GM19372 (cell line): ENCODE results near the gene LRATD1.
"Not testable (repeated sequence)": the region's sequence is repeated elsewhere in the genome, so short reads cannot be mapped to it uniquely, and the experiment has no call there.

Experiments
- ATAC-seq: cut with Tn5 transposase; IDR thresholded peaks from one replicate; pipeline ENCODE4 v1.9.1; 2021; ENCODE audit warnings: mild to moderate bottlenecking, low read depth, moderate library complexity; ENCODE audit not compliant: unreplicated experiment

LRATD1 gene, protein sequence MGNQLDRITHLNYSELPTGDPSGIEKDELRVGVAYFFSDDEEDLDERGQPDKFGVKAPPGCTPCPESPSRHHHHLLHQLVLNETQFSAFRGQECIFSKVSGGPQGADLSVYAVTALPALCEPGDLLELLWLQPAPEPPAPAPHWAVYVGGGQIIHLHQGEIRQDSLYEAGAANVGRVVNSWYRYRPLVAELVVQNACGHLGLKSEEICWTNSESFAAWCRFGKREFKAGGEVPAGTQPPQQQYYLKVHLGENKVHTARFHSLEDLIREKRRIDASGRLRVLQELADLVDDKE

DNA sequence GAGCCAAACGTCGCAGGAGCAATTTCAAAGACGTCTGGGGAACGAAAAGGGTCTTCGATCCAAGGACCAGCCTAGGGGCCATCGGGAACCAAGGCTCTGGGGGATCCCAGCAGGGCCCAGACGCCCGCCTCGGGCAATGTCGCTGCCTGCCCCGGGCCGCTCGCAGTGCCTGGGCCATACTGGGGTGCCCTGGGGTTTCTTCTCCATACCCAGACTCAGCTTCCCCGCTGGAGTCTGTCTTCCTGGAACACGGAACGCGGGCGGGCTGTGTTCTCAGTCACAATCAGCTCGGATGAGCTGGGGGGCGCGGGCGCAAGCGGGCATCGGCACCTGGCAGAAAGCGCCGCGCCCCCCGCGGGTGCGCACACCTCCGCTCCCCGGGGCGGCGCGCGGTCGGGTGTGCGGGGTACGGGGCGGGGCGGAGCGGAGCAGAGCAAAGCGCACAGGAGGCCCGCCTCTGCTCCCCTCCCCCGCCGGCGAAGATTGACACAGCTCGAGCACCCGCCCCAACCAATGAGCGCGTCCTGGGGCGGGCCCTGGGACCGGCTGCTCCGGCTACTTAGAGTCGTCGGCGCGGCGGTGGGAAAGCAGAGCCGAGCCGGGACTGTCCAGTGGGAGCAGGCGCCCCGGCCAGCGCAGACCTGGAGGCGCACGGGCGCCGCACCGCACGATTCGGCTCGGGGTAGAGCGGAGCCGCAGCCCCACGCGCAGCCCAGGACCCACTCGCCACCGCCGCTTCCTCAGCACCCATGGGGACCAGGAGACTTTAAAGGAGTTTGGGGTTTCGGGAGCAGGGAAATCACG is at the start of gene LRATD1:
Gene LRATD1 (plus strand): TSS at position 585 of the 804 bp plus-strand sequence. CDS start 1,263 bp downstream, outside the sequence.
- ATAC-seq = no peak

DNA sequence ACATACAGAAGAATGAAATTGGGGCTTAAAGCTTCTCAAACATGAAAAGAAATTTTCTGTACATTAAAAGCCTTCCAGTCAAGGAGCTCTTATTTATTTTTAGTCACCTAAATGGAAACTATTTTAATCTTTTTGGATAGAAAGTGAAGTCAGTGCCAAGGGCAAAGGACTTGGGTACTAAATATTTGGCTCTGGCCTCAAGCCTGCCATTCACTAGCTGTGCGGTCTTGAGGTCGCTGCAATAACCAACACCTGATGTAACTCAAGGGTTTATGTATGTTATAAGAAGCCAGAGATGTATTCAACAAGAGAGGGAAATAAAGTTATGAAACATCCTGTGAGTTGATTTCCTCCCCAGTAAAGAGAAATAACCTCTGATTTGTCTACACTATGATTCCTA is 49.5 kb upstream of the LRATD1 start:
- ATAC-seq = no peak

DNA sequence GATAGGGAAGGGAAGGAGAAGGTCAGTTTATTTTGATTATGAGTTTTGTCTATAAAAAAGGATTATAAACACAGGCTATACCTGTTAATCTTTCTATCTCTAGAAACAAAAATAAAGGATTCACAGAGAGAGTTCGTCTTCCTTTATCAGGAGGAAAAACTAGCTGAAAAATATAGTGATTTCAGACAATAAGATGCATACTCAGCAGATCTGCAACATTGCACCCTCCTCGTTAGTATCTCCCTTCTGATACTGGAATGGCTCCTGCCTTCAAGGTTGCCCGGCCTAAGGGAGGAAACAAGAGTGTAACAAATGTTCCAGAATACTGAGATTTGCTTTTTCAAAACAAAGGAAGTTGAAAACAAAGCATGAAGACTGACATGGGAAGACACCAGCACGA is 48.7 kb upstream of the LRATD1 start:
- ATAC-seq = no peak

DNA sequence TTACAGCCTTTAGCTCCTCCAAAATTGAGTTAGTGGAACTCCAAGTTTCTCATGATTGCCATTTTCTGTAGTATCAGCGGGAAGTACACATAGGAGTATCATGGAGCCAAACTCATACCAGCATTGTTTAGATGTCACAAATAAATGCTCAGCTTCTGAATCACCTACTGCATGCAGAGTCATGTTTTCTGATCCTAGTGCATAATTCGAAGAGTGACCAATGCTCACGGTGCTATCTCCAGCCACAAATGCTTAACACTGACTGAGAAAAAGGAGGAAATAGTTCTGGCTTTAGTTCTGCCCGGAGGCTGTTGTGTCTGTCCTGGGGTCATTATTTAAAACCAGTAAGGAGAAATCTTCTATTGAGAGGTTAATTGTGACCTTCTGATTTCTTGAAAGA is 45.4 kb upstream of the LRATD1 start:
- ATAC-seq = no peak

DNA sequence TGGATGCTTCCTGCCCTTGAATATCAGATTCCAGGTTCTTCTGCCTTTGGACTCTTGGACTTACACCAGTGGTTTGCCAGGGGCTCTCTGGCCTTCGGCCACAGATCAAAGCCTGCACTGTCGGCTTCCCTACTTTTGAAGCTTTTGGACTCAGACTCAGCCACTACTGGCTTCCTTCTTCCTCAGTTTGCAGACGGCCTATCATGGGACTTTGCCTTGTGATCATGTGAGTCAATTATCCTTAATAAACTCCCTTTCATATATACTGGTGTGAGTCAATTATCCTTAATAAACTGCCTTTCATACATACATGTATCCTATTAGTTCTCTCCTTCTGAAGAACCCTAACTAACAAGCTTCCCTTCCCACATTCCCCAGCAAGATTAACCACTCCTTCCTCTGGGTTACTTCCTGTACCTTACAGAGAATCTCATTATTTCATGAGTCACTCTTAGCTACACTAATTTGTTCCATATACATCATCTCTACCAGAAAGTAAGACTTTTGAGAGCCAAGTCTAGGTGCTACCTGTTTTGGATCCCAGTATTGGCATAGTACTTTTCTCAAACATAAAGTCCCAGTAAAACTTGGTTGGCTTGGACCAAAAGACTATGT is 31.3 kb upstream of the LRATD1 start:
- no peak for ATAC-seq

DNA sequence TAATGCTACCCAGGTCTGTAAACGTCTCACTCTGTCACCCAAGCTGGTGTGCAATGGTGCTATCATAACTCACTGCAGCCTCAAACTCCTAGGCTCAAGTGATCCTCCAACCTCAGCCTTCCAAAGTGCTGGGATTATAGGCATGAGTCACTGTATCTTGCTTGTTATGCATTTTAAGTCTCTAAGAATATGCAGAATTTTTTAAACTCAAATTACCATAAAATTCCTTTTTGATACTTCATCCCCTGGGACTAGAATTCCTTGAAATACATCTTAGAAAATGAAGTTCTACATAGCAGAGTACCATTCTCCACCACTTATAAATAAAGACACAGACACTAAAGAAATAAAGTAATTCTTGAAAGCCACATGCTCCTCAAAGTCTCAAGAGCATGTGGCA is 30.2 kb upstream of the LRATD1 start:
- ATAC-seq = no peak

DNA sequence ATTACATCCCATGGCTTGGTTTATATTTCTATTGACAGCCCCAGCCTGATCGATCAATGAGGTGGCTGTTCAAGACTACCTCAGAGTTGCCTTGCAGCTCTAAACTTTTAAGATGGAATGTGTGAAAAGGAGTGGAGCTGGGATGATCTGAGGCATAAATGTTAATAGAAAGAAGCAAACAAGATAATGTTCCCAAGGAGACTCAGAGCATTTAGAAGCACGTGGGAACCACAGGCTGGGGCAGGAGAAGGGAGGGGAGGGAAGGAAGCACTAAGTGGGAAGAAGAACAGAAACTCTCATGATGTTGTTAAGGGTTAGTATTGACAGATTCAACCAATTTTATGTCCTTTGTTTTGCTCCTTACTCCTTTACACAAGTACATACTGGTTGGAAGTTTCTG is 28.8 kb upstream of the LRATD1 start:
- ATAC-seq = no peak

DNA sequence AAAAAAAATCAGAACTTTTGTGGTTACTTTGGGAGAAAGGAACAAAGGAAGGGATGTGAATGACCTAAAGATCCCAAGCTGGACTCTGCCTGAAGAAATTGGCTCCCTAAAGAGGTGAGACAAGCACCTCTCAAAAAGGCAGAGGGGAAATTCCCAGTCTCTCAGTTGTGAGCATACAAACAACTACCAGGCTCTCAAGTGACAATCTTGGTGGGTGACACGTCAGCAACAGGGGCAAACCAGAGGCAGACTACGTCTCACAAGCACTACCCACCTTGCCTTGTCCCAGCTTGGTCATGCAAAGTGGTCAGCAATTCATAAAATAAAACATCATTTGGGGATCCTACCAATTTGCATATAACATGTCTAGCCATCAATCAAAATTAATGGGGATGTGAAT is 24.3 kb upstream of the LRATD1 start:
- no peak for ATAC-seq

DNA sequence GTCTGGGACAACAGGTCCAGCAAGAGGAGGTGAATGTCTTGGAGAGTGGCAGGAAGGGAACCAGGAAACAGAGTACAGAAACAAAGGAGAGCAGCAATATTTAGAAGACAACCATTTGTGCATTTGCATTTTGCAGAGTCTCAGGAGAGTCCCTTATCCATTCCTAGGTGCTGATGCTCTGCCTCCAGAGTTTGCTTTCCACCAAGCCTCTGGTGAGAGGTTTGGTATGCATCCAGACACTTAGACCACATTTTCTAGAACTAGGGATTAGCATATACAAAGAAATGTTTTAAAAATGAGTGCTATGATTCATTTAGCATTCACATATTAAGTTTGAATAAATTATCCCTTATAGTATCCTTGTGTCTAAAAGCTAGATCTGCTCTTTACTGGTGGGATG is 18.5 kb upstream of the LRATD1 start:
- no peak for ATAC-seq

DNA sequence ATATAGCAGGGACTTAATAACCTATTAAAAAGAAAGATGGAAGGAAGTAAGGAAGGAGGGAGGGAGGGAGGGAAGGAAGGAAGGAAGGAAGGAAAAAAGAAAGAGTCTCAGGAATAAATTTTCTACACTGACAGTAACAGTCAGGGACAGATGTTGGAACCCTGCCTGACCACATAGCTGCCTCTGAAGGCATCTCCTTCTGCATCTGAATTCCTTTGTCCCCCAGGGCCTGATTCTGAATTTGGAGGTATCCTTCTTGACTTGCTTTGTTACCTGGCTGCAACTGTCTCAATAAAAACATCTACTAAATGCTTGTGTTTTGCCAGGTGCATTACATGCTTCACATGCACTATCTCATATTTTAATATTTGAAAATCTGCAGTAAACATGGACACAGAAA is 17.4 kb upstream of the LRATD1 start:
- no peak for ATAC-seq

DNA sequence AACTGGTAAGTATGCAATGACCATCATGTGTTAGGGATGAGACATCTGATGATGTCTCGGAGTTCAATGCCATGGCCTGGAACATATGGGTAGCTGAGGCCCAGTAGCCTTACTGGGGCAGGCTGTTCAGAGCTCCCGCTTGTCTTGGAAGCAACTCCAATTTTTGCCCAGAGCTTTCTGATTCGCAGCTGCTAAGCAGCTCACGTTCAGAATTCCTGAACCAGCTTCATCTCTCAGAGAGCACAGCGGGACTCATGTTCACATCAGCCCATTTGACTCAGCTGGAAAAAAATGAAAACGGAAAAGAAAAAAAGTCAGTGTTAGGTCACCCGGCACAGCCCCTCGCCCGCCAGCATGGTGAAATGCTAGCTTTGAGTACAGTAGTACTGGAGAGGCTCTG is 16.8 kb upstream of the LRATD1 start:
- ATAC-seq = no peak

DNA sequence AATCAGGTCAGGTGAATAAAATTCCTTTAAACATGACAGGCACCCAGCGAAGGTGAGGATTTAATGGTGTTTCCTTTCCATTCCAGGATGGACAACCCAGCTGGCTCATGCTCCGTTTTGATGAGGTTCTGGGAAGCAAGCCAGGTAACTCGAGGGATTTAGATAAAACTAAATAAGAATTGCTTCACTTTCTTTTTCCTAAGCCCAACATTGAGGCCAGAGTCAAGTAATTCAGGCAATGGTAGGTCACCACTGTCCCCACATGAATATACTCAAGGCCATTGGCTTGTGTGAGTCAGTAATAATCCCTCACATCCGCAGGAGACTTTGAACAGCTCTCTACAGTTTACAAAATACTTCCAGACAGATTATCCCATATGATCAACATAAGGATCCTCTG is 16.2 kb upstream of the LRATD1 start:
- no peak for ATAC-seq

DNA sequence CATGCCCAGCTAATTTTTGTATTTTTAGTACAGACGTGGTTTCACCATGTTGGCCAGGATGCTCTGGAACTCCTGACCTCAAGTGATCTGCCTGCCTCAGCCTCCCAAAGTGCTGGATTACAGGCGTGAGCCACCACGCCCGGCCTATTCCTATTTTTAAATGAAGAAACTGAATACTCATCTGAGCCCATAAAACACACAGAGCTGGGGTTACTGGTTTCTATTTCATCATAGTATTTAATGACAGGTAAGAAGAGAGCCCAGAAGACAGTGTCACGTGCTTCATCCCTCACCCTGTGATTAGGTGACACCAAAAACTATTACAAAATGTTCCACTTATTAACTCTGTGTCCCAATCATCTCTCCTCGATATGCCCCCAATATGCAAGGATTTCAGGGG is 15.6 kb upstream of the LRATD1 start:
- ATAC-seq = no peak

DNA sequence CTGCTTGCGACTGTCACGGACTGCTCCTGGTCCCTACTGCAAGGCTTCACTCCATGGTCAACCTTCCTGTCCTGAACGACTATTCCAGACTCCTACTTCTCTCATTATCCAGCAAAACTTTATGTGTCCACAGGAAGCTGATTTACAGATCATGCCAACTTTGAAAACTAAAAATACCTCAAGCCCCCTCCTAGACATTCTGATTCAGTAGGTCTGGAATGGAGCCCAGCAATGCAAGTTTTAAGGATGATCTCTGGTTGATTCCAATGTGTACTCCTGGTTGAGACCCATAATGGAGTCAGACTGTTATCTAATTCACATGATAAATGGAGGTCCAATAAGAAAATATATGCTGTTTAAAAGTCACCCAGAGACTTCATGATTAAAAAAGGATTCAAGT is 13.1 kb upstream of the LRATD1 start:
- no peak for ATAC-seq

DNA sequence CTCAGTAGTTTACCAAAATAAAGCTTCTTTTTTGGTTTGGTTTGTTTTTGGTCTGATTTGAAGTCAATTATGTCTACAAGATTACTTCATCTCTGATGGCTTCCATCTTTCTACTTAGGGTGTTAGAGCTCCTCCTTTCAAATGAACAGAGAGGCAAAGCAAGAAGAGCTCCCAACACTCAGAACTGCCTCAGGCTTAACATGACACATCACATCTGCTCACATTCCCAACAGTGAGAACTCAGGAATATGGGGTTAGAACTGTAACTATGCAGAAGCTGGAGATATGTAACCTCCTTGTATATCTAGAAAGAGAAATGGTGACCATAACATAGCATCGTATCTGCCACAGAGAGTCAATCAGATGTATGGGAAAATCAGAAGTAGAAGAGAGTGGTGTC is 11.4 kb upstream of the LRATD1 start:
- no peak for ATAC-seq

DNA sequence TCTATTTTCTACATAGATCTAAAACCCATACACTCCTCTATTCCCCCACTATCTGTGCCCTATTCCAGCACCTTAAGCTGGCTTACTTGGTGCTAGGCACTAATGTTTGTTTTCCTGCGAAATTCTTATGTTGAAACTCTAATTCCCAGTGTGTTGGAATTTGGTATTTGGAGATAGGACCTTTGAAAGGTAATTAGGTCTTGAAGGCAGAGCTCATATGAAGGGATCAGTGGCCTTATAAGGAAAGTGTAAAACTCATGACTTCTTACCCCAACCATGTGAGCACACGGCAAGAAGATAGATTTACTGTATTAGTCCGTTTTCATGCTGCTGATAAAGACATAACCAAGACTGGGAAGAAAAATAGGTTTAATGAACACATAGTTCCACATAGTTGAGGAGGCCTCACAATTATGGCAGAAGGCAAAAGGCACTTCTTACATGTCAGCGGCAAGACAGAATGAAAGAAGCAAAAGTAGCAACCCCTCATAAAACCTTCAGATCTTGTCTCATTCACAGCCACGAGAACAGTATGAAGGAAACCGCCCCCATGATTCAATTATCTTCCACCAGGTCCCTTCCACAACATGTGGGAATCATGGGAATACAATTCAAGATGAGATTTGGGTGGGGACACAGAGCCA is 10.5 kb upstream of the LRATD1 start:
- no peak for ATAC-seq

DNA sequence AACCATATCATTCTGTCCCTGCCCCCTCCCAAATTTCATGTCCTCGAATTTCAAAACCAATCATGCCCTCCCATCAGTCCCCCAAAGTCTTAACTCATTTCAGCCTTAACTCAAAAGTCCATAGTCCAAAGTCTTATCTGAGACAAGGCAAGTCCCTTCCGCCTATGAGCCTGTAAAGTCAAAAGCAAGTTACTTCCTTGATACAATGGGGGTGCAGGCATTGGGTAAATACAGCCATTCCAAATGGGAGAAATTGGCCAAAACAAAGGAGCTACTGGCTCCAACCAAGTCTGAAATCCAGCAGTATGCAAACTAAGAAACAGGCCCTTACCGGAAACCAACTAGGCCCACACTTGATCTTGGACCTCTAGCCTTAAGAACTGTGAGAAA is 10.0 kb upstream of the LRATD1 start:
- not testable (repeated sequence) for ATAC-seq

DNA sequence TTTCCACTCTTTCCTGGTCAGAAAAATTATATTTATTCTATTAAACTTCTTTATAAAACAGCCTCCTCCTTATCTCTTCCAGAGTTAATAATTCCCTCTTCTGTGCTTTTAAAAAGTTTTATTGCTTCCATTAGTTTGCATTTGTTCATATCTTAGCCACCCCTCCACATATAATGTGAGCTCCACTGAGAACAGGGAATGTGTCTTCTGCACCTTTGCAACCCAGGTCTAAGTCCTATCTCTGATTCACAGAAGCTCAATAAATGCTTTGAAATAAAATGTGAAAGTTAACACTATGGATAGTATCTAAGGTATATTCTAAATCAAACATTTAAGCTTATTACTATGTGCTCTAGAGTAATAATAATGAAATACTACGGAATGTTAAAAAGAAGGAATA is 9.3 kb upstream of the LRATD1 start:
- no peak for ATAC-seq

DNA sequence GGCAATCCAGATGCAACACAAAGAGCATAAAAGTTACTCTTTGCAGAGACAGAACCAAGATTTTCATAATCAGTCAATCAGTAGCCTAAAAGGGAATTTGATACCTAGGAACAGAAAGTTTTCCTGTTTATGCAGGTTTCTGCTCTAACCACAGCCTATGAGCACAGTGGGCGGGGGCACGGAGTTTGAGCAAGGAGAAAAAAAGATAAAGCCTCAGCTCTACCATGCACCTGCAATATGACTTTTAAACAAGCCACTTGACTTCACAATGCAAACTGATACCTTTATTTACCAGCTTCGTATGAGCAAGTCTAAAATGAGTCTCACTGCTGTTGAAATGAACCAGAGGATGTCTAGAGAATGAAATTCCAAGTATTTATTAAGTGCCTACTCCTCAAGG is 5.6 kb upstream of the LRATD1 start:
- ATAC-seq = no peak

DNA sequence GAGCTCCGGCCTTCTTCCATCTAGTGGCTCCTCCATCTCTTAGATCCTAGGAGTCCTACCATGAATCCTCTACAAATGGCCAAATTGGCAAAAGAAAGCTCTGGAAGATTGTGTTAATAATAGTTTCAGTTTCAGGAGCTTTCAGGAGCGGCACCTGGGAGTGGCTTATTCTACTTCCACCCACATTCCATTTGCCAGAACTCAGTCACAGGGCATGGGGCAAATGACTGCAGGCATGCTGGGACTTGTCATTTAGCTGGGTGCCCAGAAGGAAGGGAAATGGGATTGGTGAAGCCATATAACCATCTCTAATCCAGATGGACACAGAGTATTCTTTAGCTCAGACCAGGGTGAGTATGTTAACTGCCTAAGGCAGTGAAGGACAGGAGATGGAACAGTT is 3.6 kb upstream of the LRATD1 start:
- no peak for ATAC-seq

DNA sequence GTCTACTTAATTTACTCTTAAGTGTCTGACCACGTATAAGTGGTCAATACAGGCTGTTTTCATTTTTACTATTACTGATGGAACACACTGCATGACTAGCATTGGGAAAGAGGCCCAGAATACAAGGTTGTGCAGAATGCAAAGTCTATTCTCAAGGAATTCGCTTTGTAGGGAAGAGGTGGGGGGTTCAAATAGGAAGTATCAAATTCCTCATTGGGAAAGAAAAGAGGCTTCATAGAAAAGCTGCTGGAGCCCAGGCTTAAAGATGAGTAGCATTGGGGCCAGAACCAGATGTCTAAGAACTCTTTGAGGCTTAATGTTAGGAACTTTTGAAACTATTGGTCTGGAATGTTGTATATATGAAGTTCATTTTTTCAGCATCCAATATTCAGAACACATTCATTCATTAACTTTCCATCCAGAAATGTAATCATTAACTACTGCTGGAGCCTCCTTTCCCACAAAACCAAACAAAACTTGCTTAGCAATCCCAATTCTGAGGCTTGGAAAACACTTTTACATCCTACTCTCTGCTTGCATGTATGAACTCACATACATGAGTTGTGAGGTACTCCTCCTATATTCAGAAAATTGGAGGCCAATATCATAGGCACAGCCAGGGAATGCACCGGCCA is 994 bp upstream of the LRATD1 start:
- ATAC-seq = no peak
